ENCODE results near the gene SLC35E4.
"Not testable (repeated sequence)": the region's sequence is repeated elsewhere in the genome, so short reads cannot be mapped to it uniquely, and the experiment has no call there.

Gene SLC35E4

DNA sequence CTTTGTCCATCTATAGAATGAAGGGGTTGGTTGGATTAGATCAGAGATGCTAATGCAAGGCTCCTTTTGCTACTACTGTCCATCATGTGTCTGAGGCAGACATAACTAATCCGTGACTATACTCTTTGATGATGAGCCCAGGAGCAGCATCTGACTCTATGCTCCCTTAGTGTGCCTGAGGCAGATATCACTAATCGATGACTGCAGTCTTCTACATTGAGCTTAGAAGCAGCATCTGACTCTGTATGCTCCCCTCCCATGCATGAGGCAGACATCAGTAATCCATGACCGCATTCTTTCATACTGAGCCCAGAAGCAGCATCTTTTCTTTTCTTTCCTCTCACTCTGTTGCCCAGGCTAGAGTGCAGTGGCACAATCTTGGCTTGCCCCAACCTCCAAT, 24.4 kb upstream of the SLC35E4 start:
- no peak for DNase-seq (ENCODE audit: low read depth in 2 of 2)

DNA sequence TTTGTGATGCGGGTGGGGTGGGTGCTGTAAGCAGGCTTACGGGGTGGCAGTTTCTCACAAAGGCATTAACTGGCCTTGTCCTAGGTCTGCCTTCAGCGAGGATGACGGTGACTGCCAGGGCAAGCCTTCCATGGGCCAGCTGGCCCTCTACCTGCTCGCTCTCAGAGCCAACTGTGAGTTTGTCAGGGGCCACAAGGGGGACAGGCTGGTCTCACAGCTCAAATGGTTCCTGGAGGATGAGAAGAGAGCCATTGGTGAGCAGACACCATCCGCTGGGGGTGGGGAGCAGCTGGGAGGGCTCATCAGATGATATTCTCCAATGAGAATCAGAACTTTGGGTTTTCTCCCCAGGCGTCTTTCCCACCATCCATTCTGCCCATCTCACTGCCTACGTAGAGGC, 22.8 kb upstream of the SLC35E4 start:
- DNase-seq (ENCODE audit: low read depth in 2 of 2), result no peak

DNA sequence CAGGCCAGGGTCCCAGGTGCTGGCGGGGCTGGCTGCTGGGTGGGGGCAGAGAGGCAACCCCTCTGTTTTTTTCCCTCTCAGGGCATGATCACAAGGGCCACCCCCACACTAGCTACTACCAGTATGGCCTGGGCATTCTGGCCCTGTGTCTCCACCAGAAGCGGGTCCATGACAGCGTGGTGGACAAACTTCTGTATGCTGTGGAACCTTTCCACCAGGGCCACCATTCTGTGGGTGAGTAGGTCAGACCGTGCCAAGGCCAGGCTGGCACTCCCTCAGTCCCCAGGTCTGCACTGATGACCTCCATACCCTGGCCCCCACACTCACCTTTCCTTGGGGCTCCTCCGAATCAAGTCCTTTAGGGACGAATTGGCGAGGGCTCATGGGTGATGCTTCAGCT, 21.3 kb upstream of the SLC35E4 start:
- DNase-seq (ENCODE audit: low read depth in 2 of 2), result no peak

DNA sequence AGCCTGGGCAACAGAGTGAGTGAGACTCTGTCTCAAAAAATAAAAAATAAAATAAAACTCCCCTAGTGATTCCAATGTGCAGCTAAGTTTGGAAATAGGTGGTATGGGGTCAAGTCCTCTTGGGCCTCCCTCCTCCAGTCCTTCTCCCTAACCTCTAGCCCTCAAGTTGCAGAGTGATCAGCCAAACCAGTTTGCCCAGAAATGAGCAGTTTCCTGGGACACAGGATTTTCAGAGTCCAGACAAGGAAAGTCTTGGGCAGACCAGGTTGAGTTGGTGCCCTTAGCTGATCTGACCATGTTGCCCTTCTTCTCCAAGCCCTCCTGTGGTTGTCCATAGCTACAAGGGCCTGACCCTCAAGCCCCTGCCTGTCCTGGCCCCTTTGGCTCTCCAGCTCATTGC, 20.7 kb upstream of the SLC35E4 start:
- DNase-seq (ENCODE audit: low read depth in 2 of 2), result no peak

DNA sequence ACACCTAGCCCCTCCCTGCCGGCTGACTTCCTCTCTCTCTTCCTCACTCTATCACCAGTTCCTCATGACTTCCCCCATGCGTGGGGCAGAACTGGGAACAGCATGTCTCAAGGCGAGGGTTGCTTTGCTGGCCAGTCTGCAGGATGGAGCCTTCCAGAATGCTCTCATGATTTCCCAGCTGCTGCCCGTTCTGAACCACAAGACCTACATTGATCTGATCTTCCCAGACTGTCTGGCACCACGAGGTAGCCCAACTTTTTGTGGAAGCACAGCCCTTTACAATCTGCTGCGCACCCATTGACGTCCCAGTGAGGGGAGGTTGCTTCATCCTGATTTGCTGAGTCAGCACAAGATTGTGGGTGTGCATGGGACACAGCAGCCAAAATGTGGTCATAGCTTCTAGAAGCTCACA, 20.0 kb upstream of the SLC35E4 start:
- no peak for DNase-seq (ENCODE audit: low read depth in 2 of 2)

DNA sequence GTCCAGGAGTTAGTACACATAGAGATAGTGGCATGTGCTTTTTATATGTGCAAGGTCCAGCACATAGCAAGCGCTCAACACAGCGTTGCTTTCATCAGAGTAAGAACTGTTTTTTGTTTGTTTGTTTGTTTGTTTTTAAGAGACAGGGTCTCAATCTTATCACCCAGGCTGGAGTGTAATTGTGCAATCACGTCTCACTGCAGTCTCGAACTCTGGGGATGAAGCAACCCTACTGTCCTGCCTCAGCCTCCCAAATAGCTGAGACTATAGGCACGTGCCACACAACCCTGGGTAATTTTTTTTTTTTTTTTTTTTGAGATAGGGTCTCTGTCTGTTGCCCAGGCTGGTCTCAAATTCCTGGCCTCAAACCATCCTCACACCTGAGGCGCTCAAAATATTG, 17.8 kb upstream of the SLC35E4 start:
- no peak for DNase-seq (ENCODE audit: low read depth in 2 of 2)

DNA sequence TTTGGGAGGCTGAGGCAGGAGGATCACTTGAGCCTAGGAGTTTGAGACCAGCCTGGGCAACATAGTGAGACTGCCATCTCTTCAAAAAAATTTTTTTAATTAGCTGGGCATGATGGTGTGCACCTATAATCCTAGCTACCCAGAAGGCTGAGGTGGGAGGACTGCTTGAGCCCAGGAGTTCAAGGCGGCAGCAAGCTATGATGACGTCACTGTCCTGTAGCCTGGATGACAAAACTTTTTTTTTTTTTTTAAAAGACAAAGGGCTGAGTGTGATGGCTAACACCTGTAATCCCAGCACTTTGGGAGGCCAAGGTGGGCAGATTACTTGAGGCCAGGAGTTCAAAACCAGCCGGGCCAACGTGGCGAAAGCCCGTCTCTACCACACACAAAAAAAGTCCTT, 15.7 kb upstream of the SLC35E4 start:
- not testable (repeated sequence) for DNase-seq (ENCODE audit: low read depth in 2 of 2)

DNA sequence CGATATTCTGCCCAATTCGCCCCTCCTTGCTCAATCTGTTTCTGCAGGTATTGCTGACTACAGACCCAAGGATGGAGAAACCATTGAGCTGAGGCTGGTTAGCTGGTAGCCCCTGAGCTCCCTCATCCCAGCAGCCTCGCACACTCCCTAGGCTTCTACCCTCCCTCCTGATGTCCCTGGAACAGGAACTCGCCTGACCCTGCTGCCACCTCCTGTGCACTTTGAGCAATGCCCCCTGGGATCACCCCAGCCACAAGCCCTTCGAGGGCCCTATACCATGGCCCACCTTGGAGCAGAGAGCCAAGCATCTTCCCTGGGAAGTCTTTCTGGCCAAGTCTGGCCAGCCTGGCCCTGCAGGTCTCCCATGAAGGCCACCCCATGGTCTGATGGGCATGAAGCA, 9.2 kb upstream of the SLC35E4 start:
- DNase-seq (ENCODE audit: low read depth in 2 of 2), result no peak

DNA sequence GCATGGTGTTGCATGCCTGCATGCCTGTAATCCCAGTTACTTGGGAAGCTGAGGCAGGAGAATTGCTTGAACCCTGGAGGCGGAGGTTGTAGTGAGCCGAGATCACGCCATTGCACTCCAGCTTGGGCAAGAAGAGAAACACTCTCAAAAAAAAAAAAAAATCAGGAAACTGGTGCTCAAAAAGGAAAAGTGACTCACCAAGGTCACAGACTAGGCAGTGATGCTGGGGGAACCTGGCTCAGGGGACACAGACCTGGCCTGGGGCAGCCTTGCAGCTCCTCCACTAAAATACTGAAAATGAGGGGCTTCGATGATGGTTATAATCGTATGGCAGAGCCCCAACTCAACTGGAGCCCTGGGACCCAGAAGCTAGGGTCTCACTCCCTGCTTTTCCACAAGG, 8.1 kb upstream of the SLC35E4 start:
- DNase-seq (ENCODE audit: low read depth in 2 of 2), result no peak

DNA sequence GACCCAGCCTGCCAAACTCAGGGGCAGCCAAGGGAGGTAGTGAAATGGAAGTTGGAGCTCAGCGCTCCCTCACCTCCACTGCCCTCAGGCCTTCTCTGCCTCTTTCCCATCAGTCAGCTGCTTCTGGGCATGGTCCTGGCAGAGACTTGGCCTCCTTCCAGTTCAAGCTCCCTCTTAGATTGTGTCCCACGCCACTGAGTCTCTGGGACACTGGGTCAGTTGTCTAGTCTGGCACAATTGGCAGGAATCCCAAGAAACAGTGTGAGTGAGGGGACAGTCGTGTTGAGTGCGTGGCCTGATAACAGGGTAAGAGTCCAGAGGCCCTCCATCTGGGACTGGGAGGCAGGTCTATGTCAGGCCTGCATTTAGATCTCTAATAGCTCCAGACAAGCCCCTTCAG, 7.1 kb upstream of the SLC35E4 start:
- no peak for DNase-seq (ENCODE audit: low read depth in 2 of 2)

DNA sequence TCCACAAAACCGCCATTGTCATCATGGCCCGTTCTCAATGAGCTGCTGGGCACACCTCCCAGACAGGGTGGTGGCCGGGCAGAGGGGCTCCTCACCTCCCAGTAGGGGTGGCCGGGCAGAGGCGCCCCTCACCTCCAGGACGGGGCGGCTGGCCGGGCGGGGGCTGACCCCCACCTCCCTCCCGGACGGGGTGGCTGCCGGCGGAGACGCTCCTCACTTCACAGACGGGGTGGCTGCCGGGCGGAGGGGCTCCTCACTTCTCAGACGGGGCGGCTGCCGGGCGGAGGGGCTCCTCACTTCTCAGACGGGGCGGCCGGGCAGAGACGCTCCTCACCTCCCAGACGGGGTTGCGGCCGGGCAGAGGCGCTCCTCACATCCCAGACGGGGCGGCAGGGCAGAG, 4.1 kb upstream of the SLC35E4 start:
- not testable (repeated sequence) for DNase-seq (ENCODE audit: low read depth in 2 of 2)

DNA sequence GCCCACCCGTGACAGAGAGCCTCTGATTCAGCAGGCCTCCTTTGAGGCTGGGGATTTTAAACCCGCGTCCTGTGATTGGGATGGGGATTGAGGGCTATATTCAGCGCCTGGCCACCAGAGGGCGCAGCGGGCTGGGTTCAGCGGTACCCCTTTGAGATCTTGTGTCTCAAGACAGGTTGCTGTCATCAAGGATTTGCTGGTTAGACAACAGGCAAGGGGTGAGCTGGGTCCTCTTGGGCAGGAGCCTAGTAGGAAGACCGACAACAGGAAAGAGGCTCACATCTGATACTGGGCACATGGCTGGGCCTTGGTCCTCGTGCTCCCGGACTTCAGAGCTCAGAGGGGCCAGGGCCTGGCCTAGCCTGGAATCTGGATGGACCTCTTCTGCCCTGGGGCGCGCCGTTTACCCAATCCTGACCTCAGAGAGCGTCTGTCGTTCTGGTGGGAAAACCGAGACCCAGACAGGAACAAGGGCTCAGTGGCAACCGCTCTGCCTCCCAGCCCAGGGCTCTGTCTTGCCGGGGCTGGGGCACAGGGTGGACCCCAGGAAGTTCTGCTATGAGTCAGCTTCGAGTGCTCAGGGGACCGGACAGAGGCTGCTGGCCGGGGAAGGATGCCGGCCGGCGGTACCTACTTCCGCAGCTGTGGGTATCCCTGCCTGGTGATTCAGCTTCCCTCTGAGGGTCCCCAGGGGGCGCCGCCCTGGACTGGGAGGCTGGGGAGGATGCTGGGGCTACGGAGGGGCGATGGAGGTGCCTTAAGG, 929 bp upstream of the SLC35E4 start:
- DNase-seq (ENCODE audit: low read depth in 2 of 2), result peak; percentile 92 to 94

DNA sequence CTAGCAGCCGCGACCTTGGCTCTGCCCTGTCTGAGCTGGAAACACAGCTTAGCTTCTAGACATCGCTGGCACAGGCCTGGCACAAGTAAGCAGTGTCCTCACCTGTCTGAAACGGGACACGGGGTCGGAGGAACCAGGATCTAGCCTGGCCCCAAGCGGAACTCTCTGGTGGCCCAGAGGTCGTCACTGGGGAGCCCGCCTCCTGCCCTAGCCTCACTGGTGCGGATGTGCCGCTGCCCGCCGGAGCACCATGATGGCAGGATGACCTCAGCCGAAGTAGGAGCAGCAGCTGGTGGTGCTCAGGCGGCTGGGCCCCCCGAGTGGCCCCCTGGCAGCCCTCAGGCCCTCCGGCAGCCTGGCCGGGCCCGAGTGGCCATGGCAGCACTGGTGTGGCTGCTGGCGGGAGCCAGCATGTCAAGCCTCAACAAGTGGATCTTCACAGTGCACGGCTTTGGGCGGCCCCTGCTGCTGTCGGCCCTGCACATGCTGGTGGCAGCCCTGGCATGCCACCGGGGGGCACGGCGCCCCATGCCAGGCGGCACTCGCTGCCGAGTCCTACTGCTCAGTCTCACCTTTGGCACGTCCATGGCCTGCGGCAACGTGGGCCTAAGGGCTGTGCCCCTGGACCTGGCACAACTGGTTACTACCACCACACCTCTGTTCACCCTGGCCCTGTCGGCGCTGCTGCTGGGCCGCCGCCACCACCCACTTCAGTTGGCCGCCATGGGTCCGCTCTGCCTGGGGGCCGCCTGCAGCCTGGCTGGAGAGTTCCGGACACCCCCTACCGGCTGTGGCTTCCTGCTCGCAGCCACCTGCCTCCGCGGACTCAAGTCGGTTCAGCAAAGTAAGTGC, 871 bp downstream of the SLC35E4 start:
- no peak for DNase-seq (ENCODE audit: low read depth in 2 of 2)

DNA sequence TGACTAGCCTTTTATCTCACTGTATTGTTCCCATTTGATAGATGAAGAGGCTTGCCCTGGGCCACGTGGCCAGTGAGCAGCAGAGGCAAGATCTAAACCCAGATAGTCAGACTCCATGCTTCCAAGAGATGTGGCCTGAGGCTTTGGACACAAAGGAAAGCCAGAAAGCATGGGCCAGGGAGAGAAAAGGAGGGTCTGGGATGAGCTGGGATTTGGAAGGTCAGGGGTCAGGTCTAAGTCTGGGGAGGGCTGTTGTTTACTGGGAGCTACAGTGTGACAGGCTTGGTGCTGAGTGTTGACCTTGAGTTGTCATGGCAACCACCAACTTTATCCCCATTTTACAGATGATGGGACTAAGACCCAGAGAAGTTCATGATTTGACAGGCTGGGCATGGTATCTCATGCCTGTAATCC, 2.1 kb downstream of the SLC35E4 start:
- no peak for DNase-seq (ENCODE audit: low read depth in 2 of 2)

DNA sequence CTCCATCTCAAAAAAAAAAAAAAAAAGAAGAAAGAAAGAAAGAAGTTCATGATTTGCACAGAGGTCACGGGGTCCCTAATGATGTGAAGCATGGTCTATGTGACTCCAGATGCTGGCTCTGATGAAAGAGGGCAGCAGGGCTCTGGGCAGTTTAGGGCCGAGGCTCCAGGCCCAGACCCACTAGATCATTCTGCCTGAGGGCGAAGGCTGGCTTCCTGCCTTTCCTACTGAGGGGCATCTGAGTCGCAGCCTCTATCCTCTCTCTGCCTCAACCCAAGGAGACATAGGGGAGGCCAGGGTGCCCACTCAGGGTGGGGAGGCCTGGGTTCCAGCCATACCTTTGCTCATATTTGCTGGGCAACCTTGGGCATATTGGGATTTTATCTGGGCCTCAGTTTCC, 4.8 kb downstream of the SLC35E4 start:
- no peak for DNase-seq (ENCODE audit: low read depth in 2 of 2)

DNA sequence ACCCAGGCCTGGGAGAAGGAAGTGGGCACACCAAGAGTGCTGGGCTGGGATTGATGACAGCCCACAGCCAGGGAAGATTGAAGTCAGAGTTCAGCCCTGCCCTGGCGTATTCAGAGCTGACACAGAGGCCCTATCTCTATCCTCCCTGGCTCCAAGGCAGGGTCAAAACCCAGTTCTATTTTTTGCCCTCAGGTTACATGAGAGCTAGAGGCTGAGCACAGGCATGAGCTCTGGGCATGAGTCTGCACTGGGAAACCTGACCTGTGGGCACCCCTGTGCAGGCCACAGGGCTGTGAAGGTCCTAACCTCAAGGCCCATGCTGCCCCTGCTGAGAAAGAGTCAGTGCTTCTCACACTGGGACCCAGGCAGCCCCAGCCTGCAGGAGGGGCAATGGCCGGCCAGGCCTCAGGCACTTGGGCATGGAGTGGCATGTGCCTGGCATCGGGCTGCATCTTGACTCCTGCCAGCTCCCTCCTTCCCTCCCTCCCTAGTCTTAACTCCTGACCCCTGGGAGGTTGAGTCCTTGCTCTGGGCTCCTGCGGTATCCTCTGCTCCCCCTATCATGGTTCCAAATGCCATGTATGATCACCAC, 5.4 kb downstream of the SLC35E4 start:
- DNase-seq (ENCODE audit: low read depth in 2 of 2), result no peak

DNA sequence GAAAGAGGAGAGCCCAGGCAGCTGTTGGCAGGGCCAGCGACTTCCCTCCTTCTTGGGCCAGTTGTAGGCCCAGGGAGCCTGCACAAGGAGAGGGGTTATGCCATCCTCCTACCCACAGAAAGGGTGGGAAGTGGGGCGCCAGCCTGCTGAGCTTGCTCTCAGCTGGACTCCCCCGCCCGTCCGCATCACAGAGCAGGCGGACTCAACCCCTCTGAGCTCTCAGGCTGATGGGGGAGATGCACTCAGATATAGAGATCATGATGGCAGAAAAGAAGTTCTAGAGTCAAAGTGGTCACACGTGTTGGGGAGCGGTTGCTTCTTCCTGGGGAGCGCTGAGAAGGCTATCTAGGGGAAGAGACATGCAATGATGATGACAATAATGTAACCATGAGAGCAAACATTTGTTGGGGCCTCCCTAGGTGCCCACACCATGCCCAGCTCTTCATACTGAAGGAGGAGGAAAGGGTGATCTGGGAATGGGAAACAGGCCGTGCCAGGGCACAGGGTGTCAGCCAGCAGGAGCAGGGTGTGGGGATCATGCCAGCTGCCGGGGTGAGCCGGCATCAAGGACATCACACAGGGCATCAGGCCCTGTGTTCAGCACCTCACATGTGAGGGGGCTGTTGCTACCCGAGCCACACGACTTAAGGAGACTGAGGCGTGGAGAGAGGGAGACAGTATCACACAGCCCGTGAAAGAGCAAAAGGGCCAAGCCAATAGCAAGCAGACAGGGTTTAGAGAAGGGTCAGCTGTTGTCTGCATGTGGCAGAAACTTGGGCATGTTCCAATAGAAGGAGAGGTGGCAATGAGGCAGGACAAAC, 7.7 kb downstream of the SLC35E4 start:
- DNase-seq (ENCODE audit: low read depth in 2 of 2), result no peak

DNA sequence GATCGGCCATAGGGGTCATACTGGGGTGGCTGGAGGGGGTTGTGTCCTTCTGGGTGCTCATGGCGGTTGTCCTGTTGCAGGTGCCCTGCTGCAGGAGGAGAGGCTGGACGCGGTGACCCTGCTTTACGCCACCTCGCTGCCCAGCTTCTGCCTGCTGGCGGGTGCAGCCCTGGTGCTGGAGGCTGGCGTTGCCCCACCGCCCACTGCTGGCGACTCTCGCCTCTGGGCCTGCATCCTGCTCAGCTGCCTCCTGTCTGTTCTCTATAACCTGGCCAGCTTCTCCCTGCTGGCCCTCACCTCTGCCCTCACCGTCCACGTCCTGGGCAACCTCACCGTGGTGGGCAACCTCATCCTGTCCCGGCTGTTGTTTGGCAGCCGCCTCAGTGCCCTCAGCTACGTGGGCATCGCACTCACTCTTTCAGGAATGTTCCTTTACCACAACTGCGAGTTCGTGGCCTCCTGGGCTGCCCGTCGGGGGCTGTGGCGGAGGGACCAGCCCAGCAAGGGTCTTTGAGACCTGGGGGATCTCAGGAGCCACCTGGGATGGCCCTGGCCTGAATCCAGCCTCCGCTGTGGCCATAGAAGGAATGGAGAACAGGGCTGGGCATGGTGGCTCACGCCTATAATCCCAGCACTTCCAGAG, 11.1 kb downstream of the SLC35E4 start:
- no peak for DNase-seq (ENCODE audit: low read depth in 2 of 2)

DNA sequence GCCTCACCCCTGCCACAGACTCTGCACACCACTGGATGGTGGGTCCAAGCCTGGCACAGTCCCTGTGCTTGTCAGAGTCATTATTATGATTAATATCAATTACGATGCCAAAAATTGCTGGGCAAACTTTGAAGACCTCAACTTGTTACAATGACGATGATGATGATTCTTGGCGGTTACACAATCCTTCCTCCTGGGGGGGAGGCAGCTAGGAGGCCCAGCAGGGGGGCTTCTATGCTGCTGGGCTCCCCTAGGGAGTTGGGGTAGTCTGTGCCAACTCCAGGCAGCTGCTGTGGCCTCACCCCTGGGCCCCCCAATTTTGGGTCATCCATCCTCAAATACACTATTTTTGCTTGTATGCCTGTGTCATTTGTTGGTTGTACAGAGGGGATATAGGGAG, 12.0 kb downstream of the SLC35E4 start:
- no peak for DNase-seq (ENCODE audit: low read depth in 2 of 2)

DNA sequence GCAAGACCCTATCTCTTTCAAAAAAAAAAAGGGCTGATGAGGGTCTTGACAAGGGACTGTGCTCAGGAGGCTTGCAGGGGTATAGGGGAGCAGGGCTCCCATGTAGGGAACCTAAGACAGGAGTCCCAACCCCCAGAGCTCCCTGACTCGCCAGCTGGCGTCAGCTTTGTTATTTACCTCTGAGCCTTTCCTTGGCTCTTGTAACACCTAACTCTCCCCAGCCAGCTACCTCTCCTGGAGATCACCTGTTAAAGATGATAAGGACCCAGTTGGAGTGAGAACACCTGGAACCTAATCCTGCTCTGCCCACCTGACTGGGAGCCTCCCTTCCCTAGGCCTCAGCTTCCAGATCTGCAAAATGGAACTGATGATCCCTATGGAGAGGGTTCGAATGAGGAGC, 13.2 kb downstream of the SLC35E4 start:
- DNase-seq (ENCODE audit: low read depth in 2 of 2), result no peak

DNA sequence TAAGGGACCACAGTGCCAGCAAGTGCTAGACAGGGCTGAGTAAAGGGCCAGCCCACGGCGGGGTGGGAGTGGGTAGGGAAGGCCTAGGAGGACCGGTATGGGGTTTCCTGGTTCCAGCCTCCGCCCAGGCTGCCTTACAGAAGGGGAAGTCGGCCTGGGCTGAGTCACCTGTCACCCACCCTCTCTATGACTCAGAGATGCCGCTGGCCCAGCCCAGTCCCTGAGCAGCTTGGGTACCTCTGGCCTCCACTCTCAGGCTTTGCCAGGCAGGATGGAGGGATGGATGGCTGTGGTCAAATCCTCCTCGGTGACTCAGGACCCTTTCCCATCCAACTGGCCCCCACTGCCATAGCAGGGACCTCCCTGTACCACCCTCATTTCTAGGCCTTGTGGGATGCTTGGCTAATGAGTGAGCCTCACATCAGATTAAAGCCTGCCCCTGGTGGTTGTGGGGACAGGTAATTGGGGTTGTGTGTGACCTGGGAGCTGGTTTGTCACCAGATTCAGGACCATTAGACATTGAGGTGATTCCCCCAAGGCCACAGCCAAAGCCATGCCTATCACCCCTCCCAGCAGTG, 13.9 kb downstream of the SLC35E4 start:
- DNase-seq (ENCODE audit: low read depth in 2 of 2), result peak; percentile 77 to 81
